NCI-H748 (cell line): ENCODE measurements around the gene ERP44.

Experiments used
- DNase-seq: peaks from one replicate; lab custom pipeline; 2025; ENCODE audit not compliant: unreplicated experiment; lab: John Stamatoyannopoulos, UW

The ERP44 gene

DNA sequence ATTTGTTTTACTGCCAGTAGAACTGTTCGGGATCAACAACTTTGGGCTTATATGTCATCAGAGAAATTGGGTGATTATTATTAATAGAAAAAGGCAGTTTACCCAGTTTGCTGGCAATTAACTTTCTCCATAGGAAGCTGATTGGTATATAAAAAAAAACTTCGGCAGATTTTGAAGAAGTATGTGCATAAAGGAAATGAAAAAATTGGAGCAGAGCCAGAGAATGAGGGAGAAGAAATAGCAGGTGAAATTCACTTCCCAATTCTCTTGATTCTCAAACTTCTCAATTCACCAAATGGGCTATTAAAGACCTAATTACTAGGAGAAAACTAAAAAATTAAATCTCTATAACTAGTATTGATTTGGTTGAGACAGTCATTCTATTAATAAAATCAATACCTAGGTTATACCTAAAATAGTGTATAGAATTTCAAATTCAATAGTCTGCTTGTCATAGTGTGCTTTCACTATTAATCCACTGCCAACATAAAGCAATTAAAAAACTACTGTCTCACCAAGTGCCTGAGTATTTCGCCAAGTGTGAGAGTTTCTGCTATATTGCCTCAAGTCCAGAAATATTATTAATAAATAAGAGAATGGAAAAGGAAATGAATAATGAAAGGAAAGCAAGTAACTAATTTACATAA is 144.8 kb downstream of the ERP44 start:
- DNase-seq, result no peak

DNA sequence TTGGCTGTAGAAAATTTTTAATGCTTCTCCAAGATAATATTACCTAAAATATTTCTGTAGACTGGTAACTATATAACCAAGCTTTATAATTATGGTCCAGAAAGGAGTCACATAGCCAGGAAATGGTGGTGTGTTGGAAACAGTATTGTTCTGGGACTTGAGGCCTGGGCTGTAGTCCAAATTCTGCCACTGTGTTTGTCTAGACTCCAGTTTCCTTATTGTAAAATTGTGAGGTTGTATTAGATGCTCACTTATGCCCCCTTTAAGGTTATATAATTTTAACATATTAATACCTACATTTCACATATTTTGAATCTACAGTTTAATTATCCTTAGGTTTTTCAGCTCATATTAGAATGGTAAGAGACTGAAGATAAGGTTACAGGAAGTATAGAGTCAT is 149.9 kb downstream of the ERP44 start:
- DNase-seq, result no peak

DNA sequence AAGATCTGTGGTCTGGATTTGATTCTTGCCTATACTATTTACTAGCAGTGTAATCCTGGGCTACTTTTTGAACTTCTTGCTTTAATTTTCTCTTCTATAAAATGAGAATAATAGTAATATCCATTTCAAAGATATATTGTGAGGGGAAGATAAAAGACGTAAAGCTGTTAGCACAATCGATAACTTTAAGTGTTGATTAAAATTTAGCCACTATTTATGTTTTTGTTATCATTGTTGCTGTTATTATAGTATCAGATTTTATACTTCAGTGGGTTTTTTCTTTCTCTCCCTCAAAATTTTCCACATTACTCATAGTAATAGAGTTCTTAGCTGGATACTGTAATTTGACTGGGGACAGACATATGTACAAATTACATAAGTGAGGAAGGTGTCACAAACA is 150.3 kb downstream of the ERP44 start:
- DNase-seq, result no peak

DNA sequence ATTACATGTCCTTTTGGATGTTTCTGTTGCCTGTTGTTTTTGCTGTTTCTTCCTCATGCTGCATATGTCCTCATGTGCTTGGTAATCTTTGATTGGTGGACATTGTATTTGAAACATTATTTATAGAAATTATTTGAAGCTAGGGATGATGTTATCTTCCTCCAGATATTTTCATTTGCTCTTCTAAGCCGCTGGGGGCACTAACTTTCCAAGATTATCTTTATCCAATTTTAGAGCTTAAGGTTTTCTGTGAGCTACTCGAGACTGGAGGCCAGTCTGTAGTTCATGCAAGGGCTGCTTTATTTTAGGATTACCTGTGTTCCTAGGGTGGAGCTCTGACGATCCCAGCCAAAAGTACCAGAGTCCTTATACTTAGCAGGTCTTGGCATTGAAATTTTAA is 151.4 kb downstream of the ERP44 start:
- no peak for DNase-seq

DNA sequence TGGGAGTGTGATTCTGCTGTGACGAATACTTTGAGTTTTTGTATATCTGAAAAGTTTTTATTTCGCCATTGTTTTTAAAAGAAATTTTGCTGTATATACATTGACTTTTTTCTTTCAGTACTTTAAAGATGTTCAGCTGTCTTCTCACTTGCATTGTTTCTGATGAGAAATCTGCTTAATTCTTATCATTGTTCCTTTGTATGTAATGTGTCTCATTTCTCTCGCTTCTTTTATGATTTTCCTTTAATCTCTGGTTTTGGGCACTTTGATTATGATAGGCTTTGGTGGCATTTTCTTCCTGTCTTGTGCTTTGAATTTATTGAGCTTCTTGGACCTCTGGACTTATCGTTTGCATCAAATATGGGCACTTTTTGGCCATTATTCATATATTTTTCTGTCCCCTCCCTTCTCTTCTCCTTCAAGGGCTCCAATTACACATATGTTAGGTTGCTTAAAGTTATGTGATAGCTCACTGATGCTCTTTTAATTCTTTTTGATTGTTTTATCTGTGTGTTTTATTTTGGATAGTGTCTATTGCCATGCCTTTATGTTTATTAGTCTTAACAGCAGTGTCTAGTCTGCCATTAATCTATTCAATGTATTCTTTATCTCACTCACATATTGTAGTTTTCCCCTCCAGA is 161.7 kb downstream of the ERP44 start:
- DNase-seq, result no peak

DNA sequence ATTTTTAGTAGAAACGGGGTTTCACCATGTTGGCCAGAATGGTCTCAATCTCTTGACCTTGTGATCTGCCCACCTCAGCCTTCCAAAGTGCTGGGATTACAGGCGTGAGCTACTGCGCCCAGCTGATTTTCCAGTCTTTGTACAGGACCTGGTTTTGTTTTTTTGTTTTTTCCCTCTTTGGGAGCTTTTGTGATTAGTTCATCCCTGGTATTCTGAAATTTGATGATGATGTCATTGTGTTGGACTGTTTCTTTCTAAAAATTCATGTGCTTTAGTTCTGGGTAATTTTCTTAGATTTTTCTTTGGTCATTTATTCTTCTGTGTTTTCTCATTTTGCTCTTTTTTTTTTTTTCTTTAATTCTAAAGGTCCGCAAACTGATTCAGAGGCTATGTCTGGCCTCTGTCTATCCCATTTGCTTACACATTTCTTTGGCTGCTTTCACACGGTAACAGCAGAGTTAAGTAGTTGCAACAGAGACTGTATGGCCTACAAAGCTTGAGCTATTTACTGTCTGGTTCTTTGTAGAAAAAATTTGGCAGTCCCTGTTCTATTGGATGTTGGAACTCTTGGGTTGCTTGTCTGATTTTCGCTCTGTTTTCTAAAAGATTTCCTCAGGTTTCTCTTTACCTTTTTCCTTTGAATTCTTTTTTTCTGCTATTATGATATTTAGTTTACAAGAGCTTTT is 167.5 kb downstream of the ERP44 start:
- DNase-seq, result no peak

DNA sequence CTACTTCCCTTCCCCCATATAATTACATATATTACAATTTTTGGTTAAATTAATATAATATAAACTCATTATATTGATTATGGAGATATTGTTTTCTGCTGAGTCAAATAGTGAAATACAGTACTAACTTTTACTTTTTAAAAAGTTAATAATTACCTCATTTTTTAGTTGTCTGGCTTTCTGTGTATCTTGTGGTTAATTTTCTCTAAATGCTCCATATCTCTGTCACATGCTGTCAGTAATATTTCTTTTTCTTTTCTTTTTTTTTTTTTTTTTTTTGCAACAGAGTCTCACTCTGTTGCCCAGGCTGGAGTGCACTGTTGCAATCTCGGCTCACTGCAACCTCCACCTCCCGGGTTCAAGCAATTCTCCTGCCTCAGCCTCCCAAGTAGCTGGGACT is 169.1 kb downstream of the ERP44 start:
- DNase-seq, result no peak
